Urinary bladder (tissue), 4 donors: ENCODE results near the gene INKA2. TPM values are rescaled to one million over a fixed set of nuclear protein-coding genes. Genes with fewer than 3 reads are reported as not detected.

Source experiments
- DNase-seq: peaks from one replicate; pipeline ENCODE4 v3.0.0-alpha.2; 2015; ENCODE audit errors: extremely low spot score
- H3K27ac ChIP-seq: one replicate; pipeline ENCODE4 v1.5.1; 2013; ENCODE audit warnings: low read depth, mild to moderate bottlenecking, moderate library complexity
- H3K36me3 ChIP-seq: one replicate; pipeline ENCODE4 v1.6.1; 2013; ENCODE audit warnings: mild to moderate bottlenecking, moderate library complexity; ENCODE audit not compliant: insufficient read depth
- H3K4me1 ChIP-seq: one replicate; pipeline ENCODE4 v1.6.1; 2013; ENCODE audit warnings: mild to moderate bottlenecking, moderate library complexity; ENCODE audit not compliant: insufficient read depth
- H3K4me3 ChIP-seq: one replicate; pipeline ENCODE4 v1.5.1; 2013; ENCODE audit warnings: low read depth, low read length
- WGBS: extraction: QIAGEN DNeasy Blood & Tissue Kit; methylation state at CpG from one replicate; pipeline ENCODE4 v1.1.7; 2013; 5-methylcytosine and 5-hydroxymethylcytosine counted together
- polyA plus RNA-seq: library from polyadenylated mRNA; stranded (reverse); fragments of 200-250 nt; gene quantifications from one replicate; pipeline ENCODE4 v1.2.3, GENCODE V29; 2013
- total RNA-seq: library from RNA; depleted of rRNA; stranded (reverse); fragments of >200 nt; gene quantifications from one replicate; pipeline ENCODE4 v1.2.3, GENCODE V29; 2014
- donor health status: healthy with polysubstance abuse.
- donor health status: healthy.

The INKA2 gene
- total and polyA plus RNA-seq, 2 donors, result 5.4 to 7.4 TPM

- H3K4me3 ChIP-seq, result no peak overlapping the region
- no peaks in the 10 kb centered on the region for H3K4me1 ChIP-seq
- H3K27ac ChIP-seq, result no peak overlapping the region
- no peaks in the 10 kb centered on the region for H3K36me3 ChIP-seq
- WGBS, result 72% methylated on average over 5 of the region's 5 CpGs
- DNase-seq, result no peak
These were observed 5.2 kb downstream of the INKA2 start for GRCh38 chr1:111733992-111734341.

GRCh38 chr1:111733183-111733991, 5.8 kb downstream of the INKA2 start:
- 54% methylated on average over 9 of the region's 9 CpGs for WGBS
- Histone ChIP-seq H3K4me1 (no peaks in the 10 kb centered on the region), H3K4me3 (no peak overlapping the region), H3K27ac (no peak overlapping the region), H3K36me3 (no peaks in the 10 kb centered on the region)
- DNase-seq, result no peak

DNA sequence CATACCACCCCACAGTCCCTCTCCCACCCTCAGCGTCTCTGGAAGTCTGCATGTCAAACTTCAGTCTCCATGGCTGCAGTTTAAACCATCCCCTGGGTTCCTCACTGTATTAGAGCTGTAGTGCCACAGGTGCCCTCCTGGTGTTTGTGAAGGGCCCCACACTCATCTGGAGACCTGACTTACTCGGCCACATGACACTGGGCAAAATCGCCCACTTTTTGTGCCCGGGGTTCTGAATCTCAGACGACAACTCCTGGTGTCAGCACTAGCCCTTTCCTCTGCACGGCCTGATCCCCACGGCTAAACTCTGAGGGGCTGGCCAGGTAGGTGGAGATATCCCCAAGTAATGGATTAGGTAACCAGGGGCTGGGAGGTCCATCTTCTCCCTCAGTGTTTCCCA, 6.5 kb downstream of the INKA2 start:
- no peak for DNase-seq
- Histone ChIP-seq H3K4me3 (no peak overlapping the region), H3K4me1 (no peaks in the 10 kb centered on the region), H3K36me3 (no peaks in the 10 kb centered on the region), H3K27ac (no peak overlapping the region)
- WGBS, result 84% methylated on average over 7 of the region's 7 CpGs

GRCh38 chr1:111731956-111732355, 7.2 kb downstream of the INKA2 start:
- no peak overlapping the region for H3K27ac ChIP-seq
- no peak overlapping the region for H3K4me3 ChIP-seq
- DNase-seq, result no peak
- no peaks in the 10 kb centered on the region for H3K36me3 ChIP-seq
- no peaks in the 10 kb centered on the region for H3K4me1 ChIP-seq
- WGBS, result 76% methylated on average over 6 of the region's 6 CpGs

DNA sequence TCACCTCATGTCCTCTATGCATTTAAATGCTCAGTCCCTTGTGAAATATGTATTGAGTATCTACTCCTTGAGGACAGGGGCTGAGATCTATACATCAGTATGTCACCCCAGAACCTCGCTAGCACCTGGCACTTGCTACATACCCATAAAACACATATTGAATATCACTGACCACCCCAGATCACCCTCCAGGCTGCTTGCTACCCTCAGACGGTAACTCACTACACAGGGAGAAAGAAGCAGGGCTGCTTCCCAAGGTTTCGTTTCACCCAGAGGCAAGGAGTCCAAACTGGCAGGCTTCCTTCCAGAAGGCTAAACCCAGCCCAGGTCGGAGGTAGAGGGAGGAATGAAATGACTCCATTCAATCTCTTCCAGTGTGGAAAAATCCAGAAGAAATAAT, 8.5 kb downstream of the INKA2 start:
- H3K27ac ChIP-seq, result no peak overlapping the region
- no peaks in the 10 kb centered on the region for H3K36me3 ChIP-seq
- H3K4me1 ChIP-seq, result no peaks in the 10 kb centered on the region
- no peak for DNase-seq
- WGBS, result 66% methylated on average over 4 of the region's 4 CpGs
- no peak overlapping the region for H3K4me3 ChIP-seq

- Histone ChIP-seq H3K36me3 (no peaks in the 10 kb centered on the region), H3K4me1 (no peaks in the 10 kb centered on the region), H3K27ac (no peak overlapping the region), H3K4me3 (no peak overlapping the region)
- 70% methylated on average over 7 of the region's 7 CpGs for WGBS
- DNase-seq, result no peak
These were observed 9.1 kb downstream of the INKA2 start for GRCh38 chr1:111729946-111730681.

- Histone ChIP-seq H3K4me1 (no peaks in the 10 kb centered on the region), H3K27ac (no peak overlapping the region)
- 54% methylated on average over 8 of the region's 8 CpGs for WGBS
These were observed 9.8 kb downstream of the INKA2 start for GRCh38 chr1:111729271-111729921.

GRCh38 chr1:111727056-111727455, 12.1 kb downstream of the INKA2 start:
- WGBS, result 89% methylated on average over 18 of the region's 18 CpGs
- no peaks in the 10 kb centered on the region for H3K4me1 ChIP-seq
- H3K4me3 ChIP-seq, result no peak overlapping the region
- no peak overlapping the region for H3K27ac ChIP-seq
- no peak for DNase-seq
- H3K36me3 ChIP-seq, result no peaks in the 10 kb centered on the region

More at GRCh38 chr1:111729271-111729921, 9.8 kb downstream of the INKA2 start:
- no peak for DNase-seq
- Histone ChIP-seq H3K4me3 (no peak overlapping the region), H3K36me3 (no peaks in the 10 kb centered on the region)

DNA sequence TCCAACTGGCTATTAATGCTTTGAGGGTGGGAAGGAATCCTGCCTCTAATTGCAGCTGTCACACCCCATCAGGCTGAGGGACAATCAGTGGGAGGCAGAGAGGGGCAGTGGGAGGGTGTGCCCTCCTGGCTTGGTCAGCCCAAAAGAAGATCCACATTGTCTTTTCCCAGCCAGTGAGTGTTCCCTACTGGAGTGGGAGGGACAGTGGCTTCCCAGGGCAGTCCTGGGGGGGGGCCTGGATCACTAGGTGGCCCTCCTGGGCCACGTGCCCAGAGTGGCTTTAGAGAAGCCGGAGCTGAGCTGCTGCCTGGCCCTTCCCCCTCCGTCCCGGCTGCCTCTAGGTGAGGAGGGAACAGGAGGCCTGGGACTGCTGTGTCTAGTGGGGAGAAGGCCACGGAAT, 14.0 kb downstream of the INKA2 start:
- Histone ChIP-seq H3K4me3 (no peak overlapping the region), H3K4me1 (no peaks in the 10 kb centered on the region), H3K27ac (no peak overlapping the region), H3K36me3 (no peaks in the 10 kb centered on the region)
- DNase-seq, result no peak
- WGBS, result 24% methylated on average over 5 of the region's 5 CpGs

GRCh38 chr1:111723871-111724270, 15.3 kb downstream of the INKA2 start:
- H3K27ac ChIP-seq, result no peak overlapping the region
- no peaks in the 10 kb centered on the region for H3K36me3 ChIP-seq
- H3K4me1 ChIP-seq, result no peaks in the 10 kb centered on the region
- 59% methylated on average over 1 of the region's 1 CpG for WGBS
- no peak overlapping the region for H3K4me3 ChIP-seq
- no peak for DNase-seq

- no peak for DNase-seq
- H3K36me3 ChIP-seq, result no peaks in the 10 kb centered on the region
- WGBS, result 84% methylated on average over 7 of the region's 7 CpGs
- H3K4me1 ChIP-seq, result no peaks in the 10 kb centered on the region
- H3K27ac ChIP-seq, result no peak overlapping the region
- no peak overlapping the region for H3K4me3 ChIP-seq
These were observed 15.9 kb downstream of the INKA2 start for GRCh38 chr1:111723091-111723806.

- no peak for DNase-seq
- no peaks in the 10 kb centered on the region for H3K36me3 ChIP-seq
- H3K4me3 ChIP-seq, result no peak overlapping the region
- WGBS, result 66% methylated on average over 10 of the region's 10 CpGs
- H3K4me1 ChIP-seq, result no peaks in the 10 kb centered on the region
- no peak overlapping the region for H3K27ac ChIP-seq
These were observed 18.0 kb downstream of the INKA2 start for GRCh38 chr1:111720977-111721786.
